ENCODE data around the gene RNF144A.

Gene RNF144A

DNA sequence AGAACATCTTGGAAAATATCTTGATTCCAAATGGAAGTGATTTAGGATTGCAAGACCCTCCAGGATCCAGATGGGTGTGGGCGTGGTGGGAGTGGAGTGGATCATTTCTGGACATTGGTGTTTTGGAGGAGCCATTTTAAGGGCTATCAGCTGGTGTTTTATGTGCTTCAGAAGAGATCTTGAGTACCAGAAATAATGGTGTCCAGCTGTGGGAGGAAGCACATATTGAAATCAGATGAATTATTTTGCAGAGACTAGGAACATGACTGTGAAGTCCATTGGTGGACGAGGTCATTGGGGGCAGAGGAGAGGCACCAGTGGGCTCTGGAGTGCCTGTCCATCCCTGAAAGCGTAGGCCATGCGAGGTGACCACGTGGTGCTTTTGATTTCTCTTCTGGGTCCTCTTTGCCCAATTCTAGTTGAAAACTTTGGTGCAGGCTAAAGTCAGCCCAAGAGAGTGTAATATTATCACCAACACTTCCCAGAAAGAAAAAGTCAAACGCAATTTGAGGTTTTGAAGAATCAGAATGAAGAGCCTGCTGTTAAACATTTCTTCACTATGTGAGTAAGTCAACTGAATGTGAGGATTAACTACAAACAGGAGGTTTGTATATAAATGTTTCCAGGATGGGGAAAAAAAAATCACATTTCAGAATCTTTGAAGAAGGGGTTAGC, 31.6 kb downstream of the RNF144A start:
- no peak for DNase-seq

DNA sequence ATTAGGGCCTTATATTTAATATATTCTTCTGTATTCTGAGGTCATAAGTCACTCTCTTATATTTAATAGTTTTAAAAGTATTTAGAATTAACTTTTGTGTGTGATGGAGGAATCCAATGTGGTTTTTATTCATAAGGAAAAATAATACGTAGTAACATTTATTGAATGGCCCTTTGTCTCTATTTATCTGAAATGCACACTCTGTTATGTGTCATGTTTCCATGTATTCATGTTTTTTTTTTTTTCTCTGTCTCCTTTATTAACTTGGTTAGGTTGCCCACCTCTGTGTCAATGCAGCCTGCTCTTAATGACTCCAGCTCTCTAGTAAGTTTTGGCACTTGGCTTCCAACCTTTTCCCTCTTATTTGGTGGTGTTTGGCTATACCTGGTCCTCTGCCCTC, 33.8 kb downstream of the RNF144A start:
- DNase-seq = no peak

GRCh38 chr2:6952101-6952500, 34.9 kb downstream of the RNF144A start:
- no peak for DNase-seq

- no peak for DNase-seq
These were observed 37.4 kb downstream of the RNF144A start for GRCh38 chr2:6954586-6954985.

DNA sequence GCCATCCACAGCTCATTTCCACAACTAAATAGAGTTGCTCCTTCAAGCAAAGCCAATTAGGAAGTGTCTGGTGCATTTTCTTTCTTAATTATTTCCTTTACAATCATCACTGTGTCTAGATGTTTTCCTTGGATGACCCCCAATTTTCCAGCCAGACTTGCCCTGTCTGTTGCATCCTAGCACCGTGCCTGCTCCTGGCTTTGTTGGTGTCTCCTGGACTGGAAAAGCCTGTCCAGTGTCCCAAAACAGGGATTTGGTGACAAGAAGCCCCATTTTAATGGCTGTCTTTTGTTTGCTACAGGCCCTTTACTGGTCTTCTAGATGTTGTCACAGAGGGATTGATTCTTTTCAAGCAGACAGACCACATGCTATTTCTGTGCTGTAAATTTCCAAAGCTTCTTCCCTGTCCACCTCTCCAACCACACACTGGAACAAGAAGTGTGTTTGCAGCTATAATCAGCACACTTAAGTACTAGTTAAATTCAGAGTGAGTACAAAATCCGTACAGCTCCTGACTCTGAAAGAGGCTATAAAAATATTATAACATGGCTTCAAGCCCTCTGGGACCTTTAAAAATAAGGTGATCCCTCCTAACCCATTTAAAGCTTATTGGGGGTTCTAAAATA, 38.4 kb downstream of the RNF144A start:
- DNase-seq = peak; percentile 48

GRCh38 chr2:6956566-6956965, 39.4 kb downstream of the RNF144A start:
- no peak for DNase-seq

GRCh38 chr2:6957031-6957714, 40.0 kb downstream of the RNF144A start:
- DNase-seq = peak; percentile 43

GRCh38 chr2:6957910-6958615, 40.9 kb downstream of the RNF144A start:
- peak; percentile 40 for DNase-seq

DNA sequence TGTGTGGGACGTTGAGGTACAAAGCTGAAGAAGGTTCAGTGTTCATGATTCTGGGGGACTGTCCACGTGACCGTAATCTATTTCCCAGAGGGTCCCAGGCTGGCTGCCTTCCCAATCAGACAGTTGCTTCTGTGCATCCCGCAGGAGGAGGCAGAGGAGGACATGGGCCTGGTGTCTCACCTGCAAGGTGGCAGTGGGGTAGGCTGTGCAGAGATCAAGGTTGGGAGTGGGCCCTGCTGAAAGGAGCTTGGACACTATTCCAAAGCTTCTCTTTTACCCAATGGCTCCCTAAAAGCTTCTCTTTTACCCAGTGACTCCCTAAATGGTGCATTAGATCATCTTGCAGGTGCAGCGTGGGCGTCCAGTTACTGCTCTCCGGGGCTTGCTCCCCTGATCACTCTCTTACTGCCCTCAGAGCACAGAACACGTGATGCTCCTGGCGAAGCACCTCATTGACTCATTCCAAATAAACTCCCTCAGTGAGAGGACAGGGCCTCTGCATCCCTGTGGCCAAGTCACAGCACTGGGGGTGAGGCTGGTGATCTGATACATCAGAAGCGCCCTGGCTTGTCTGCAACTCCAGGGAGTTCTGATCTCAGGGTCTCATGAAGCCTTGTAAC, 41.5 kb downstream of the RNF144A start:
- DNase-seq = peak; percentile 29

GRCh38 chr2:6959751-6960150, 42.5 kb downstream of the RNF144A start:
- DNase-seq = peak; percentile 18

DNA sequence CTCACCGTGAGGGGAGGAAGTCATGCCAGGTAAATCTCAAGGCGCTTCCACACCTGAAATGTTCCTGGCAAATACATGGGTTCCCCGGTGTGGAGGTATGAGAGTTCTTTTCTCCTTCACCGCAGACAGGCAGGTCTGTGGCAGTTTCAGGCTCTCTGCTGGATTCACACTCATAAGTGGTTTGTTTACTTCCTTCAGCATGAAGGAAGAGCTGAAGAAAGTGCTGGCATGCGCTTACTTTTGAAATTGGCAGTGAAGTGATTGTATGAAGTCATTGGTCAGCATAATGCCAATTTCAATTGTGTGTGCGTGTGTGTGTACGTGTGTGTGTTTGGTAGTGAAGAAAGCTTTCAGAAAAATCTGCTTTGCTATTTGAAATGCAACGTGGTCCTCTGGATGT, 43.4 kb downstream of the RNF144A start:
- DNase-seq = peak; percentile 19

DNA sequence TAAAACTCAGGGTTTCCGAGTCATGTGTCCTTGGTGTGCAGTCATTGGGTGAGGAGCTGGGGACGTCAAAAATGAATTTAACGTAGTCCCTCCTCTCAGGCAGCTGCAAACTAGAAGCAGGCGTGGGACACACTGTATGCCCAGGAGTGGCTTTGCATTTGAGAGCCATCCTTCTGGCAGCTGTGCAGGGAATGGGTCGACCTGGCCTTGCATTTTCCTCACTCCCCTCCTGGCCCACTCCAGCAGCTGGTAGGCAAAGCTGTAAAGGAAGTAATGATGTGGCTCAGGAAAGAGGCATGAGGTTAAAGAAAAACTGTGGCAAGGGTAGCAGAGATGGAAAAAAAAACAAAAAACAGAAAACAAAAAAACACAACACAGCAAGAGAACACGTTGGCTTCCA, 46.5 kb downstream of the RNF144A start:
- no peak for DNase-seq

DNA sequence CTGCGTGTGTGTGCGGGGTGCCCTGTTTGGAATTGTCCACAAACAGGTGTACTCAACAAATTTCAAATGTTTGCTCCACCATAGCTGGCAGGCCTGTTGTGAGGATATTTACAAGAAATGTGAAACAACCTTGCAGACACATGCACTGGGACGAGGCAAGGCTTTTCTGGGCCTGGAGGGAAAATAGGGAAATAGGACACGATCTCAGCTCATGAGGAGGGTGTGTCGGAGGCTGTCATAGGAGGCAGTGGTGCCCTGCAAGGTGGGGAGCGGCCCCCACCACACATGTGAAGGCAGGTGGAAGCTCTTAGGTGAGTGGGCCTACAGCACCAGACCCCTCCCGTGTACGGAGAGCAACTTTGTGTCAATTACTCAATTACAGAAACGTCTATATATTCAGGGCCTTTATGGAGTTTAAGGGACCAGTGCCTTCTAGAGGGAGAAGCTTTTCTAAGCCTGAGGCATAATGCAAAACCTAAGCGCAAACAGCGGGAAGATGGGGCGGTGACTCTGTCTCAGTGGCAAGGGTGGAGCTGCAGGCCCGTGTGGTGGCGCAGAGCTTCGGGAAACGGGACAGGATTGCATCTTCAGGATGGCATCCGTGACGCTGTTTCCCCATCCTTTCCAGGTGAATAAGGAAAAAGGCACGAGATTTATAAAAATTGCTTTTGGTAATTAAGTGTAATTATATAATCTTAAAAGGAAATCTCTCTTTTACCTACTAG, 48.0 kb downstream of the RNF144A start:
- DNase-seq = peak; percentile 33

DNA sequence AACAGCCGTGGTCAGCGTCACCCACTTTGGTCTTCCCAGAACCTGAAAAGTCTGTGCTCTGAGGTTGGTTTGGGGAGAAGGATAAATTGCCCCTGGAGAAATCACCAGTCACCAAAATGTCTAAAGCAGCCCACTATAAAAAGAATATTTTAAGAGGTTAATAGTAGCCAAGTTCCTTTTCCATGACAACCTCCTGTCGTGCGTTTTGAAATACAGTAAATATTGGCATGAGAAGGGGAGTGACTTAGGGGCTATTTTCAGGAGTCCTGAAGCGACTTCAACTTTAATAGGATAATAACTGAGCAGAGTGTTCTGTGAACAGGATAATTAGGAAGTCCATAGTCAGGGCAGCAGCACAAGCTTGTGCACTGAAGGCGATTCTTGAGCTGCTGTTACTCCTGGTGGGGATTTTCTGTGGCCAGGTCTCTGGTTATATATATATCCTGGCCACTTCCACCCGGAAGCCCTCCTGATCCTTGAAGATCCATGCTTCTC, 49.3 kb downstream of the RNF144A start:
- DNase-seq = peak; percentile 23

- peak; percentile 32 for DNase-seq
These were observed 50.1 kb downstream of the RNF144A start for GRCh38 chr2:6967301-6967700.

DNA sequence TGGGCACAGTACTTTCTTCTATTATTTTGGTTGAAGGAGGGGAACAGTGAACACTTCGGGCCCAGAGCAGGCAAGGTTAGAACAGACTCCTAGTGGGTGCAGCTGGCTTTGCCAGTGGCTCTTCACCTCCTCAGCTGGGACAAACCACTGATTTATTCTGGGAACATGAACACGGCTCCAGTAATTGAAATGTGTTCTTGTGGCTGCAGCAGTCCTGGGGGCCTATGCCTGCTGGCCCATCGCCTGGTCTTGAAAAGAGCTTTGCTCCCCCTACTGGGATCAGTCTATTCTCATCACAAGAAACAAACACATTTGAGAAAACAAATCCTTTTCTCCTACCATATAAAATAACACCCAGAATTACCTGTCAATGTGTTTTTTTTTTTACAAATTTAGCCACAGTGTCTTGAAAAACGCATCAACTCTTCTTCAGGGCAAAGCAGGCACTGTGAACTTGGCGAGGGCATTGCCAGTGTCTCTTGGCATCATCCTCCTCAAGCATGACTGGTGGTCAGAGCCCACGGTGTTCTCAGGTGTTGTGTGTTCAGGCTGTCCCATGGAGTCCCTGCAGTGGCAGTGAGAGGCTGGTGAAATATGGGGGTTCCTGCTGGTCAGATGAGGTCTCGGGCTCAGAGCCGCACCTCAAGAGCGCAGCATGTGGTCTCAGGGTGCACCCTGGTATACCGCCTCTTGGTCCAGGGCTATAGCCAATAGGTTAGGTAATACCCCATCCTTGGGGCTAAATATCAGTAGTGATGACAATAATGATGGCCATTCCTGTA, 51.3 kb downstream of the RNF144A start:
- peak; percentile 20 for DNase-seq

DNA sequence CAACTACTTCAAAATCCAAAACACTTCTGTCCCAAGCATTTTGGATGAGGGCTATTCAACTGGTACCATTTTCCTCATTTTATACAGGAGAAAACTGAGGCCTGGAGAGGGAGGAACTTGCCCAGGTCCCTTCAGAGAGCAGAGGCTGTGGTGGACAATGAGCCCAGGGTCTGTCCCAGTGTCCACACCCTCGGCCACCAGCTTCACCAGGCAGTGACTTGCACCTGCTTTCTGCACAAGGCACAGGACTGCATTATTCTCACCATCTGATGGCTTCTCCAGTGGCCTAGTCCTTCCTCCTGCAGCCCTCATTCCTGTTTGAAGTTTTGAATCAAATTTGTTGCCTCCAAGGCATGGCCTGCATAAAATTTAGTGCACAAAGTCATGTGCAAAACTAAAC, 53.3 kb downstream of the RNF144A start:
- no peak for DNase-seq

DNA sequence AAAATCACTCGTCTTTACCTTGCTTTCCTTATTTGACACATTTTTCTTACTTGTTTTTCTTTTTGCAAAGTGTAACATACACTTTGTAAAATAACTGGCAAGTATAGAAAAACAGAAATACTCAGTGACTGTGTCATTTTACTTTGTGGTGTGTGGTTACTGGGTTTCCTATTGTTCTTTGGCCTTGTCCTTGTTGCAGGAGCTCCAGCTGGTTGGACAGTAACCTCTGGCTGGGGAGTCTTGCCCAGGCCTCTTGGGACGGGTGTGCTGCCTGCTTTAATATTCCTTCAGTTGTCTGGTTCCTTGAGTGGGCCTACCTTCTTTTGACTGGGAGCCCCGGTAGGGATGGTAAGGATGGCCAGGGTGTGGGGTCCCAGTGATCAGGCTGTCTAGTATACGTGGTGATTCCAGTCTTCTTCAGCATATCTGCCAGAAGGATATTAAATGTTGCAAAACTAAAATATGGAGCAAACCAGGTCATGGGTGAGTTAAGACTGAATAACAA, 53.8 kb downstream of the RNF144A start:
- DNase-seq = no peak

DNA sequence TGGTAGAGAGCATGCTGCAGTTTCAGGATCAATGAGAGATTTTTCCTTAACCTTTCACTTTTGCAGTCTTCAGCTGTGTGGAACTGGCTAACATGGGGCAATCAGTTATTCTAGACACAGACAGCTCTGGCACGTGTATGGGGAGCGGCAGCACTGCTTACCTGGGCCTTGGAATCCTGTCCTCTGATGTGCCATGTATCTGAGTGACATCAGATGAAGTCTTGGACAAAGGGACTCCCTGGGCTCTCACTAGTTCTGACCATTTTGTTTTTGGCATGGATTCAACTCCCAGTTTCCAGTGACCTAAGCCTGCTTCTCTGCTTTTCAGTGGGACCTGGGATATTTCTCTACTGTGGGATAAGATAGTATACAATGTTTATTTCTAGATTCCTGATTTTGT, 54.3 kb downstream of the RNF144A start:
- DNase-seq = peak; percentile 20

DNA sequence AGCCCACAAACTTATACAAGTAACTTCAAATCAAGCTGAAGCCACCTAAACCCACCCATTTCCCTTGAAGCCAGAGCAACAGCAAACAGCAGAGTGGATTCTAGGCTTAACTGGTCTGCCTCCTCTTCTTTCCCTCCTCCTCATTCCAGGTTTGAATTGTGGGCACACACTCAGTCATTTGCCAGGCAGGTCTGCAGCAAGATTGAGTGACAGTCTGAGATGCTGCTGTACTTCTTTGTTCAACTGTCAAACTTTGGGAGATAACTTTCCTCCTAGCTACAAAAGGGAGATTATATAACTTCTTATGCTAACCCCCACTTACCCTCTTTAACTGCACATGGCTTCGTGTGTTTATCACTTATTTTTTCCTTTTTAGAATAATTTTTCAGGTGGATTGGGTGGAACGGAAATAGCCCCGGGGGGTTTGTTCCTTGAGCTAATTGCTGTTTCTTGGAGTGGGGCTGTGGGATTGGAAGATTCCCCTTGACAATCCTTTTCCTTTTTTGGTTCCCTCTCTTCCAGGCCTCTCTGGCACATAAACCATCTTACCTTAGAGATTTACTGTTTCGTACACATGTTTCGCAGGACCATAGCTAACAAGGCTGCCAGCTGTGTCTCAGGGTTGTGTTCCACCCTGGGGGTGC, 55.0 kb downstream of the RNF144A start:
- peak; percentile 21 for DNase-seq

Data from islet precursor cell (in vitro differentiated cells).